BJ (cell line): Measurements from ENCODE around the gene CABP4. TPM values are rescaled to one million over a fixed set of nuclear protein-coding genes. Genes with fewer than 3 reads are reported as not detected.
A peak's percentile ranks its signal among the peaks of the same experiment; 100 is the strongest.

ENCODE experiments used
- CTCF ChIA-PET: fragments of 350-600 bp; formaldehyde crosslinking; extraction: SDS; loops from one replicate; lab custom pipeline; 2021; ENCODE audit warnings: antibody characterized with exemption, inconsistent platforms; lab: Yijun Ruan, JAX
- POLR2A ChIA-PET: fragments of 300-600 bp; sonication (Branson Sonifier 250); formaldehyde crosslinking; extraction: SDS; loops from one replicate; lab custom pipeline; 2021; ENCODE audit warnings: antibody characterized with exemption; lab: Charles Lee
- DNase-seq: peaks from one replicate; pipeline ENCODE4 v3.0.0-alpha.2; 2011; ENCODE audit warnings: low read depth
- H3K27me3 ChIP-seq: 2 replicates; pipeline ENCODE4 v1.6.0; 2011; ENCODE audit warnings: low read length; ENCODE audit not compliant: control insufficient read depth, insufficient read depth
- H3K36me3 ChIP-seq: 2 replicates; pipeline ENCODE4 v1.5.1; 2011; ENCODE audit warnings: low read length; ENCODE audit not compliant: control insufficient read depth, insufficient read depth
- H3K4me3 ChIP-seq: 2 replicates; pipeline ENCODE4 v1.5.1; 2011; ENCODE audit warnings: low read depth, mild to moderate bottlenecking, control low read depth, low read length
- polyA plus RNA-seq: library from polyadenylated mRNA; depleted of rRNA; stranded (reverse); fragments of >200 nt; gene quantifications from 2 replicates; pipeline ENCODE4 v1.2.3, GENCODE V29; 2011; rRNA removed
- small RNA-seq: library from RNA; depleted of rRNA; stranded (forward); fragments of <200 nt; gene quantifications from one replicate; pipeline ENCODE3, GENCODE V24; 2012; ENCODE audit warnings: low replicate concordance, low read depth; ENCODE audit not compliant: insufficient read length
- TF ChIP-seq, protein P1 (sequence below): IDR thresholded peaks from 2 replicates; pipeline ENCODE4 v1.5.1; 2011; ENCODE audit warnings: low read depth, mild to moderate bottlenecking, control low read depth, inconsistent platforms, low read length, moderate library complexity; ENCODE audit not compliant: insufficient read depth

CABP4 gene
- polyA plus RNA-seq, 1 experiment: not detected

DNA sequence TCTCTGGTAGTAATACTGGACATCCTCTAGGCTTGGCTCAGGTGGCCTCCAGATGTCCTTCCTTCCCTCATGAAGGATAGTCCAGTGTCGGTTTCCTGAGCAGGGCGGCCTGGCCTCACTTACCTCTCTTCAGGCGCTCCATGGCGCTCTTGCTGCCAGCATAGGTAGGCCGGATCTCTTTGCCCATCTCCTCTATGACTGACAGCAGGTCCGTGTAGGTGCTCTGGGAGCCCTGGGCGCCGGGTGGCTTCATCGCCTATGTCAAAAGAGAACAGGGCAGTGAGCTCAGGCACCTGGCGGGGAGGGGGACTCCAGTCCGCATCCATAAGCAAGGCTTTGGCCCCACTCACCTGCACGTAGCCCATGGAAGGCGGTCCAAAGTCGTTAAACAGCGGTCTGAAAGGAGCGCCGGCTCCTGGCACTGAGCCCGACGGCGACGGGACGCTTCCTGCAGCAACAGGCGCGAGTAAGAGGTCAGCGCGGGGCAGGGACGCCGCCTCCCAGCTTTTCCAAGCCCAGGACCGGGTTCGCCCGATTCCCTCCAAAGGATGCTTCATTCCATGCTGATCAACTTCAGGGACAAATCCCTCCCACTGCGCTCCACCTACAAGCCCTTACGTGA, 52.2 kb downstream of the CABP4 start:
- Histone ChIP-seq H3K36me3 (no peaks in the 10 kb centered on the region), H3K27me3 (peaks cover 1% of the 10 kb centered on the region; the same call in 1 of the 2 replicates), H3K4me3 (peak overlapping the region; percentile 74)
- ChIA-PET POLR2A (no interaction called here), CTCF (interaction anchor here (0.7 to 0.8 kb wide), 2 partner anchors 15 to 161 kb away, joined by 3 read pairs; no protein-coding TSS in a partner anchor)
- TF ChIP-seq, protein P1, sequence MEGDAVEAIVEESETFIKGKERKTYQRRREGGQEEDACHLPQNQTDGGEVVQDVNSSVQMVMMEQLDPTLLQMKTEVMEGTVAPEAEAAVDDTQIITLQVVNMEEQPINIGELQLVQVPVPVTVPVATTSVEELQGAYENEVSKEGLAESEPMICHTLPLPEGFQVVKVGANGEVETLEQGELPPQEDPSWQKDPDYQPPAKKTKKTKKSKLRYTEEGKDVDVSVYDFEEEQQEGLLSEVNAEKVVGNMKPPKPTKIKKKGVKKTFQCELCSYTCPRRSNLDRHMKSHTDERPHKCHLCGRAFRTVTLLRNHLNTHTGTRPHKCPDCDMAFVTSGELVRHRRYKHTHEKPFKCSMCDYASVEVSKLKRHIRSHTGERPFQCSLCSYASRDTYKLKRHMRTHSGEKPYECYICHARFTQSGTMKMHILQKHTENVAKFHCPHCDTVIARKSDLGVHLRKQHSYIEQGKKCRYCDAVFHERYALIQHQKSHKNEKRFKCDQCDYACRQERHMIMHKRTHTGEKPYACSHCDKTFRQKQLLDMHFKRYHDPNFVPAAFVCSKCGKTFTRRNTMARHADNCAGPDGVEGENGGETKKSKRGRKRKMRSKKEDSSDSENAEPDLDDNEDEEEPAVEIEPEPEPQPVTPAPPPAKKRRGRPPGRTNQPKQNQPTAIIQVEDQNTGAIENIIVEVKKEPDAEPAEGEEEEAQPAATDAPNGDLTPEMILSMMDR: no peak
- no peak for DNase-seq

DNA sequence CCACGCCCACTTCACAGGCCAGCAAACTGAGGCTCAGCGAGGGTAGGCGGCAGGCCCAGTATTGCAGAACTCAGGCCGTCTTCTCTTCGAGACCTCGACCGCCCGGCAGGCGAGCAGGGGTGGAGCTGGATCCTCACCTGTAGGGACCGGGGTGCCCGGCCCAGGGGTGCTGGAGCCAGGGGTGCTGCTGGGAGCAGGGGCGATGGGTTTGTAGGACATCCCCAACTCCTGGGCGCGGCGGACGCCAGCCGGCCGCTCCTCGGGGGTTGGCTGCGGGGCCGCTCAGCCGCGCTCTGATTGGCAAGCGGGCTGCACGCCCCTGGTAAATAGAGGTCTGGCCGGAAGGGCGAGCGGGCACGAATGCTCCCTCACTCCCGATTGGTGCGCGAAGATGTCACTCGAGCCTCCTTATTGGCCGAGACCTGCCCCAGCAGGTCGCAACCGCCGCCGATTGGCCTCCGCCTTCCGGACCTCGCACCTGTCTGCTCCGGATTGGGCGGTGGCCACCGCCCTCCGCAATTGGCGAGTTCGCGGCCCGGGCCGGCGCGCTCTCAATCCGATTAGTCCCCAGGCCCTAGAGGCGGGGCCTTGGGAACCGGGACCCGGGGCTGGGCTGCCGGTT, 52.8 kb downstream of the CABP4 start, which contains the start of gene CDK2AP2:
CDK2AP2 (minus strand) TSS at position 299 of the 622 bp plus-strand sequence; CDS start at position 219, 80 bp downstream.
- H3K4me3 ChIP-seq: peak within 1 kb of the TSS; percentile 74
- TF ChIP-seq, protein P1: no peak
- H3K36me3 ChIP-seq: no peaks in the 10 kb centered on the region
- peak; percentile 96 for DNase-seq
- H3K27me3 ChIP-seq: peaks cover 1% of the 10 kb centered on the region; the same call in 1 of the 2 replicates
- ChIA-PET CTCF (interaction anchor here (0.7 to 0.8 kb wide), 2 partner anchors 15 to 161 kb away, joined by 3 read pairs; no protein-coding TSS in a partner anchor), POLR2A (no interaction called here)

DNA sequence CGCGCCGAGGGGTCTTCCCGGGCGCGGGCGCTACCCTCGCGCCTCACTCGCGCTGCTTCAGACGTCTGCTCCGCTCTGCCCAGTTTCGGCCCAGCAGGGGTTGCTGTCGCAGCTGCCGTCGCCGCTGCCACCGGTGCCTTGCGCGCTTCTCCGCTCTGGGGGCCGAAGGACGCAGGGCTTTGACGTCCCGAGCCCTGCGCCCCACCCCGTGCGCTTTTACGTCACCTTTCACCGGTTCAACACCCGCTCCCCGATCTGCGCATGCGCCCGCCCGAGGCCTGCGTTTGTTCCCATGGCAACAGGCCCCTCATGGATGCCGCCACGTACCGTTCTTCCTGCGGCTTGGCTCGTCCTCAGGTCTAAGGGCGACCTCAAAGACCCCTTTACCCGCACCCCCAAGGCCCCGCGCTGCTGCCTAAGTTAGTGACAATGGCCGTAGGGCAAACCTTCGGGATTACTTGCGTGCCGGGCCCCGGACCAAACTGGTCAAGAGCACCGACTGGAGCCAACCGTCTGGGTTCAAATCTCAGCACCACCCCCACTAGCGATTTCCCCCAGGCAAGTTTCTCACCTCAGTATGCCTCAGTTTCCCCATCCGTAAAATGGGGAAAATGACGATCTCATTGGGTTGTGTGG, 53.5 kb downstream of the CABP4 start:
- DNase-seq: peak; percentile 58
- H3K4me3 ChIP-seq: peak overlapping the region; percentile 74
- POLR2A ChIA-PET: no interaction called here
- no peaks in the 10 kb centered on the region for H3K36me3 ChIP-seq
- peaks cover 1% of the 10 kb centered on the region; the same call in 1 of the 2 replicates for H3K27me3 ChIP-seq
- TF ChIP-seq, protein P1: no peak
- CTCF ChIA-PET: no interaction called here

DNA sequence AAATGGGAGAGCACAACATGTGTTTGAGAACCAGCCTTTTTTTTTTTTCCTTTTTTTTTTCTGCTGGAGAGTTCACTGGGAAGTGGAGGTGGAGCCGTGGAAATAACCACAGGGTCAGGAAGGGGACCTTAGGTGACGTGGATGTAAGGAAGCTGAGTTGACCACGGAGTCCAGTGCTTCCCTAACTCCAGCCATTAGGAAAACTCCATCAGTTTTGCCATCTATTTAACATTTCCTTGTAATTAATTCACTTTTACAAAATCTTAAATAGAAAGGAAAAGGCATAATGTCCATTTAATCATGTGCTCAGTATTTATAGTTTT, 54.8 kb downstream of the CABP4 start:
- H3K27me3 ChIP-seq: peaks cover 1% of the 10 kb centered on the region; the same call in 1 of the 2 replicates
- TF ChIP-seq, protein P1: no peak
- no peak for DNase-seq
- H3K4me3 ChIP-seq: no peak overlapping the region
- ChIA-PET POLR2A (interaction anchor here (0.8 kb wide), 1 partner anchor 886 kb away, joined by 5 read pairs; no protein-coding TSS in a partner anchor), CTCF (no interaction called here)
- no peaks in the 10 kb centered on the region for H3K36me3 ChIP-seq

Small RNAs within 50 kb of the gene (small RNA-seq; reads per million reads assigned to genes)
- not detected for gene MIR6752

Other genes with a start within 250 kb of the CABP4 start
- 21.9 and 31.2 TPM in 2 replicates for gene GRK2, start 188.9 kb upstream of the CABP4 start, polyA plus RNA-seq
- gene ANKRD13D, start 166.1 kb upstream of the CABP4 start, polyA plus RNA-seq: 18.4 and 30.7 TPM in 2 replicates
- gene SSH3, start 151.8 kb upstream of the CABP4 start, polyA plus RNA-seq: 19.1 and 22.1 TPM in 2 replicates
- 95.6 and 119 TPM in 2 replicates for gene POLD4, start 101.8 kb upstream of the CABP4 start, polyA plus RNA-seq
- 13.9 and 21.3 TPM in 2 replicates for gene CLCF1, start 81.8 kb upstream of the CABP4 start, polyA plus RNA-seq
- gene RAD9A, start 63.4 kb upstream of the CABP4 start, polyA plus RNA-seq: 5.9 and 10.7 TPM in 2 replicates
- 146 and 233 TPM in 2 replicates for gene PPP1CA, start 53.5 kb upstream of the CABP4 start, polyA plus RNA-seq
- not detected in 2 replicates for gene TBC1D10C, start 51.3 kb upstream of the CABP4 start, polyA plus RNA-seq
- 0.07 and 0.12 TPM in 2 replicates for gene CARNS1, start 39.7 kb upstream of the CABP4 start, polyA plus RNA-seq
- gene RPS6KB2, start 26.9 kb upstream of the CABP4 start, polyA plus RNA-seq: 42.9 and 59.9 TPM in 2 replicates
- gene PTPRCAP, start 17.7 kb upstream of the CABP4 start, polyA plus RNA-seq: 0.27 and 0.43 TPM in 2 replicates
- gene CORO1B, start 11.9 kb upstream of the CABP4 start, polyA plus RNA-seq: 86.5 and 158 TPM in 2 replicates
- gene GPR152, start 2.6 kb upstream of the CABP4 start, polyA plus RNA-seq: not detected in 2 replicates
- gene TMEM134, start 13.9 kb downstream of the CABP4 start, polyA plus RNA-seq: 30.6 and 31.7 TPM in 2 replicates
- gene AIP, start 27.7 kb downstream of the CABP4 start, polyA plus RNA-seq: 69.9 and 133 TPM in 2 replicates
- gene PITPNM1, start 50.0 kb downstream of the CABP4 start, polyA plus RNA-seq: 8.0 and 14.4 TPM in 2 replicates
- gene CDK2AP2, start 52.8 kb downstream of the CABP4 start, polyA plus RNA-seq: 15.4 and 30.4 TPM in 2 replicates
- gene CABP2, start 68.1 kb downstream of the CABP4 start, polyA plus RNA-seq: not detected in 2 replicates
- gene GSTP1, start 128.5 kb downstream of the CABP4 start, polyA plus RNA-seq: 679 and 883 TPM in 2 replicates
- gene NDUFV1, start 151.6 kb downstream of the CABP4 start, polyA plus RNA-seq: 97.9 and 149 TPM in 2 replicates
- gene NUDT8, start 174.6 kb downstream of the CABP4 start, polyA plus RNA-seq: 1.3 and 1.7 TPM in 2 replicates
- not detected in 2 replicates for gene TBX10, start 184.4 kb downstream of the CABP4 start, polyA plus RNA-seq
- not detected in 2 replicates for gene ACY3, start 195.4 kb downstream of the CABP4 start, polyA plus RNA-seq
- gene ALDH3B2, start 219.3 kb downstream of the CABP4 start, polyA plus RNA-seq: not detected in 2 replicates